ENCODE measurements around the gene INSIG2.
A peak's percentile ranks its signal among the peaks of the same experiment; 100 is the strongest.

The INSIG2 gene

GRCh38 chr2:118122594-118123281 is 34.5 kb downstream of the INSIG2 start:
- no peak overlapping the region for H3K4me3 ChIP-seq (ENCODE audit: low read depth, low read length)
- no peak for DNase-seq (ENCODE audit: low read depth)

- DNase-seq (ENCODE audit: low read depth) = peak; percentile 85
- no peak overlapping the region for H3K4me3 ChIP-seq (ENCODE audit: low read depth, low read length)
Measured at GRCh38 chr2:118123561-118124232, 35.4 kb downstream of the INSIG2 start.

- H3K4me3 ChIP-seq (ENCODE audit: low read depth, low read length) = no peak overlapping the region
- no peak for DNase-seq (ENCODE audit: low read depth)
Measured at GRCh38 chr2:118124288-118124891, 36.1 kb downstream of the INSIG2 start.

GRCh38 chr2:118127250-118127649 is 39.0 kb downstream of the INSIG2 start:
- no peak overlapping the region for H3K4me3 ChIP-seq (ENCODE audit: low read depth, low read length)
- no peak for DNase-seq (ENCODE audit: low read depth)

- H3K4me3 ChIP-seq (ENCODE audit: low read depth, low read length) = no peak overlapping the region
- no peak for DNase-seq (ENCODE audit: low read depth)
Measured at GRCh38 chr2:118128826-118129225, 40.6 kb downstream of the INSIG2 start.

- no peak for DNase-seq (ENCODE audit: low read depth)
- no peak overlapping the region for H3K4me3 ChIP-seq (ENCODE audit: low read depth, low read length)
Measured at GRCh38 chr2:118130385-118130784, 42.1 kb downstream of the INSIG2 start.

- H3K4me3 ChIP-seq (ENCODE audit: low read depth, low read length) = no peak overlapping the region
- DNase-seq (ENCODE audit: low read depth) = no peak
Measured at GRCh38 chr2:118131771-118132170, 43.5 kb downstream of the INSIG2 start.

- no peak for DNase-seq (ENCODE audit: low read depth)
- no peak overlapping the region for H3K4me3 ChIP-seq (ENCODE audit: low read depth, low read length)
Measured at GRCh38 chr2:118133916-118134315, 45.6 kb downstream of the INSIG2 start.

- no peak overlapping the region for H3K4me3 ChIP-seq (ENCODE audit: low read depth, low read length)
- DNase-seq (ENCODE audit: low read depth) = no peak
Measured at GRCh38 chr2:118134650-118135049, 46.4 kb downstream of the INSIG2 start.

- no peak for DNase-seq (ENCODE audit: low read depth)
- H3K4me3 ChIP-seq (ENCODE audit: low read depth, low read length) = no peak overlapping the region
Measured at GRCh38 chr2:118145207-118145606, 56.9 kb downstream of the INSIG2 start.

GRCh38 chr2:118145806-118146205 is 57.5 kb downstream of the INSIG2 start:
- H3K4me3 ChIP-seq (ENCODE audit: low read depth, low read length) = no peak overlapping the region
- no peak for DNase-seq (ENCODE audit: low read depth)

GRCh38 chr2:118146315-118147283 is 58.3 kb downstream of the INSIG2 start:
- H3K4me3 ChIP-seq (ENCODE audit: low read depth, low read length) = no peak overlapping the region
- DNase-seq (ENCODE audit: low read depth) = no peak

- no peak for DNase-seq (ENCODE audit: low read depth)
- H3K4me3 ChIP-seq (ENCODE audit: low read depth, low read length) = no peak overlapping the region
Measured at GRCh38 chr2:118148133-118148532, 59.9 kb downstream of the INSIG2 start.

GRCh38 chr2:118148809-118149208 is 60.5 kb downstream of the INSIG2 start:
- DNase-seq (ENCODE audit: low read depth) = no peak
- no peak overlapping the region for H3K4me3 ChIP-seq (ENCODE audit: low read depth, low read length)

- no peak overlapping the region for H3K4me3 ChIP-seq (ENCODE audit: low read depth, low read length)
- no peak for DNase-seq (ENCODE audit: low read depth)
Measured at GRCh38 chr2:118150294-118150693, 62.0 kb downstream of the INSIG2 start.

GRCh38 chr2:118151831-118152230 is 63.6 kb downstream of the INSIG2 start:
- DNase-seq (ENCODE audit: low read depth) = no peak
- H3K4me3 ChIP-seq (ENCODE audit: low read depth, low read length) = no peak overlapping the region

- no peak for DNase-seq (ENCODE audit: low read depth)
- H3K4me3 ChIP-seq (ENCODE audit: low read depth, low read length) = no peak overlapping the region
Measured at GRCh38 chr2:118153433-118153832, 65.2 kb downstream of the INSIG2 start.

GRCh38 chr2:118154176-118154575 is 65.9 kb downstream of the INSIG2 start:
- no peak for DNase-seq (ENCODE audit: low read depth)

More at GRCh38 chr2:118154176-118154575, 65.9 kb downstream of the INSIG2 start:
- no peak overlapping the region for H3K4me3 ChIP-seq (ENCODE audit: low read depth, low read length)

Data from skeletal muscle cell (primary cell).